Activated gamma-delta T cell (primary cell): Measurements from ENCODE around the gene IPP.
"Not testable (repeated sequence)": the region's sequence is repeated elsewhere in the genome, so short reads cannot be mapped to it uniquely, and the experiment has no call there.

Source experiments
- DNase-seq: peaks from one replicate; lab custom pipeline; 2025; lab: John Stamatoyannopoulos, UW

Gene IPP

GRCh38 chr1:45684402-45684801 lies 66.1 kb downstream of the IPP start:
- DNase-seq, result no peak

GRCh38 chr1:45682942-45683341 lies 67.5 kb downstream of the IPP start:
- no peak for DNase-seq

- no peak for DNase-seq
Measured at GRCh38 chr1:45679123-45679522, 71.3 kb downstream of the IPP start.

GRCh38 chr1:45678489-45678888 lies 72.0 kb downstream of the IPP start:
- no peak for DNase-seq

GRCh38 chr1:45677751-45678245 lies 72.7 kb downstream of the IPP start:
- no peak for DNase-seq

- DNase-seq, result not testable (repeated sequence)
Measured at GRCh38 chr1:45676553-45676952, 73.9 kb downstream of the IPP start.

- no peak for DNase-seq
Measured at GRCh38 chr1:45674478-45674877, 76.0 kb downstream of the IPP start.

GRCh38 chr1:45673956-45674355 lies 76.5 kb downstream of the IPP start:
- no peak for DNase-seq

GRCh38 chr1:45669859-45670655 lies 80.4 kb downstream of the IPP start:
- DNase-seq, result no peak

- no peak for DNase-seq
Measured at GRCh38 chr1:45669379-45669778, 81.1 kb downstream of the IPP start.

- no peak for DNase-seq
Measured at GRCh38 chr1:45668526-45668925, 81.9 kb downstream of the IPP start.

- DNase-seq, result no peak
Measured at GRCh38 chr1:45667321-45668111, 82.9 kb downstream of the IPP start.

- DNase-seq, result no peak
Measured at GRCh38 chr1:45666836-45667235, 83.6 kb downstream of the IPP start.

GRCh38 chr1:45660336-45660735 lies 90.1 kb downstream of the IPP start:
- DNase-seq, result no peak

GRCh38 chr1:45659222-45659621 lies 91.2 kb downstream of the IPP start:
- no peak for DNase-seq

GRCh38 chr1:45658171-45658570 lies 92.3 kb downstream of the IPP start:
- no peak for DNase-seq

GRCh38 chr1:45656573-45657226 lies 93.8 kb downstream of the IPP start:
- DNase-seq, result no peak

GRCh38 chr1:45654540-45655280 lies 95.7 kb downstream of the IPP start:
- DNase-seq, result no peak
